Chondrocyte (in vitro differentiated cells): ENCODE data around the gene ARHGEF10L. TPM values are rescaled to one million over a fixed set of nuclear protein-coding genes. Genes with fewer than 3 reads are reported as not detected.

Experiments
- DNase-seq: peaks from one replicate; pipeline ENCODE4 v3.0.0; 2021; ENCODE audit warnings: mixed read lengths, low spot score
- H3K27ac Mint-ChIP-seq: one replicate; pipeline ENCODE4 v1.8.0; 2021; ENCODE audit warnings: mild to moderate bottlenecking, moderate library complexity, mixed read lengths; ENCODE audit not compliant: unreplicated experiment
- H3K27me3 Mint-ChIP-seq: 2 replicates; pipeline ENCODE4 v1.8.0; 2021; ENCODE audit warnings: low read depth, mixed read lengths
- H3K36me3 Mint-ChIP-seq: 2 replicates; pipeline ENCODE4 v1.8.0; 2021; ENCODE audit warnings: low read depth, mixed read lengths
- H3K4me1 Mint-ChIP-seq: 2 replicates; pipeline ENCODE4 v1.8.0; 2021; ENCODE audit warnings: low read depth, mild to moderate bottlenecking, mixed read lengths
- H3K4me3 Mint-ChIP-seq: one replicate; pipeline ENCODE4 v1.8.0; 2021; ENCODE audit warnings: mild to moderate bottlenecking, moderate library complexity, mixed read lengths; ENCODE audit not compliant: unreplicated experiment
- H3K9me3 Mint-ChIP-seq: 2 replicates; pipeline ENCODE4 v1.8.0; 2021; ENCODE audit warnings: low read depth, mixed read lengths
- CTCF ChIP-seq: fragments of 200-600 bp; sonication (generic); IDR thresholded peaks from 2 replicates; pipeline ENCODE4 v1.5.0; 2021; ENCODE audit warnings: antibody characterized with exemption, mild to moderate bottlenecking, moderate library complexity
- total RNA-seq: library from RNA; stranded (reverse); gene quantifications from 3 replicates; pipeline ENCODE4 v1.2.1, GENCODE V29; 2021

Gene ARHGEF10L
- total RNA-seq, 1 donor from 2014 or later = 40.0 TPM

DNA sequence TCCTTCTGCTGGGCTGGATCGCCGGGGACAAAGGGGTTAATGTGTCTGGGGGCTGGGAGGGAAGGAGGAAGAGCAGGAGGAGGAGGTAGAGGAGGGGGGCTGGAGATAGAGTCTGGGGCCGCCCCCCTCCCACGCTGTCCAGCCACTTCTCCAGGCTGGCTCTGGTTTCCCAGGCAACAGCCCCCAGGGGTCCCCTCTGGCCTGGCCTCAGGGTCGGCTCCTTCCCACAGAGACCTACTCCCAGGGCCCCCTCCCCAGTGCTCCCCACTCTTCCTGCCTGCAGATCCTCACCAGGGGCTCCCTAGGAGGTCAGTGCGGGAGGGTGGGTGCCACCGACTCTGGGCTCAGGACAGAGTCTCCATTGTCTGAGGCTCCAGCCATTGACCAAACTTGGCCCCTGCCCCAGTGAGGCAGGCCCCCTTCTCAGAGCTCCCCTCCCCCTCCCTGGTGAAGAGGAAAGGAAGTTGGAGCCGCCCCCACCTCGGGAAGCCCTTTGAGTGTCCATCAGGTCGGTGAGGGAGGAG lies 34.1 kb downstream of the ARHGEF10L start:
- peak overlapping the region; percentile 75 for H3K27ac Mint-ChIP-seq
- H3K4me1 Mint-ChIP-seq = peaks cover 60% of the 10 kb centered on the region
- no peaks in the 10 kb centered on the region for H3K27me3 Mint-ChIP-seq
- DNase-seq = no peak
- H3K36me3 Mint-ChIP-seq = no peaks in the 10 kb centered on the region
- no peak for TF ChIP-seq CTCF
- H3K9me3 Mint-ChIP-seq = peaks cover 6% of the 10 kb centered on the region
- H3K4me3 Mint-ChIP-seq = peak overlapping the region; percentile 19

GRCh38 chr1:17574516-17574915 lies 35.0 kb downstream of the ARHGEF10L start:
- Mint-ChIP-seq H3K27ac (peak overlapping the region; percentile 62), H3K36me3 (no peaks in the 10 kb centered on the region), H3K4me1 (peaks cover 55% of the 10 kb centered on the region), H3K27me3 (no peaks in the 10 kb centered on the region), H3K4me3 (no peak overlapping the region), H3K9me3 (peaks cover 6% of the 10 kb centered on the region)
- TF ChIP-seq CTCF = peak; percentile 60
- no peak for DNase-seq

DNA sequence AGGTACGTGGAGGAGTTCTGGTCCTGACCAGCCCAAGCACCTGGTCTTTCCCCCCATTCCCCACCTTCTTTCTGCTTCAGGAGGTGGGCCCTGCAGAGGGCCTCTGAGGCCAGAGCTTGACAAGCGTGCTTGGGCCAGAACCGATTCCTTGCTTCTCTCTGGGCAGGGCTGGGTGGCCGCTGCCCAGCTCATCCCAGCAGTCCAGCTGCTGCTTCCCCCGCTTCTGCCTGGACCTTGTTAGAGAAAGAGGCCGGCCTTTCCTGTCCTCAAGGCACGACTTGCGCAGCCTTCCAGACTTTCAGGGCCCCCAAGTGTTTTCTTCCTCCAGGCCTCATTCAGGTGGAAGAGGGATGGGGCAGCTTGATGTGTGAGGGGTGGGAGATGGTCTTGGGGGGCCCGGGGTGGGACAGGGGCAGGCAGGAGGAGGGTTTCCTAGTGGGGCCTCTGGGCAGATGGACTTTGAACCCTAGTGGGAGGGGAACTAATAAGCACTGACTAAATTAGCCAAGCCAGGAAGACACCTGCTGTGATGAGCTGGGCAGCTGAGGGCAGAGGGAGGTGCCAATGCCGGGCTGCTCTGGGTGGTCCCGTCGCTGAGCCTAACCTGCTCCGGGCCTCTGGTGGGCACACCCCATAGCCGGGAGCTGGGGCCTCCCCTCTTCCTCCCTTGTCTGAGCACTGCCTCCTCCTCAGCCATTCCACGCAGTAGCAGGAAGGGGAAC lies 36.5 kb downstream of the ARHGEF10L start:
- peaks cover 1% of the 10 kb centered on the region for H3K36me3 Mint-ChIP-seq
- TF ChIP-seq CTCF = no peak
- no peak overlapping the region for H3K4me3 Mint-ChIP-seq
- H3K27ac Mint-ChIP-seq = no peak overlapping the region
- no peaks in the 10 kb centered on the region for H3K9me3 Mint-ChIP-seq
- no peaks in the 10 kb centered on the region for H3K27me3 Mint-ChIP-seq
- DNase-seq = no peak
- peaks cover 55% of the 10 kb centered on the region for H3K4me1 Mint-ChIP-seq

DNA sequence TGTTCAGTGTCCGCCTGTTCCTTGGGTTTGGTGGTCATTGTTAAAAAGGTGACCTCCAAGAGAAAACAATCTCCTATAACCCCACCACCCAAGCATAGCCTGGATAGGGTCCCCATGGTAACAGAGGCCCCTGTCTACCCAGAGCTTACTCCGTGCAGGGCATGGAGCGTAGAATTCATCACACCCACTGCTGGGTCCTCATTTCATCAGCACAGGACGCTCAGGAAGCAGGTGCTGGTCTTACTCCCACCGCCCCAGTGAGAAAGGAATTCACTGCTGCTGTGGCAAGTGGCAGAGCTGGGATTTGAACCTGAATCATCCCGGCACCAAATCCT lies 37.0 kb downstream of the ARHGEF10L start:
- H3K4me1 Mint-ChIP-seq = peaks cover 56% of the 10 kb centered on the region

GRCh38 chr1:17577907-17578297 lies 38.4 kb downstream of the ARHGEF10L start:
- DNase-seq = no peak
- no peak overlapping the region for H3K27ac Mint-ChIP-seq
- H3K9me3 Mint-ChIP-seq = no peaks in the 10 kb centered on the region
- H3K4me1 Mint-ChIP-seq = peaks cover 59% of the 10 kb centered on the region
- H3K36me3 Mint-ChIP-seq = peaks cover 1% of the 10 kb centered on the region
- H3K4me3 Mint-ChIP-seq = no peak overlapping the region
- no peak for TF ChIP-seq CTCF
- H3K27me3 Mint-ChIP-seq = no peaks in the 10 kb centered on the region

More for the DNA sequence above, 37.0 kb downstream of the ARHGEF10L start:
- Mint-ChIP-seq H3K4me3 (no peak overlapping the region), H3K36me3 (peaks cover 1% of the 10 kb centered on the region), H3K9me3 (no peaks in the 10 kb centered on the region), H3K27ac (no peak overlapping the region), H3K27me3 (no peaks in the 10 kb centered on the region)
- TF ChIP-seq CTCF = no peak
- no peak for DNase-seq
